K562 (cell line): ENCODE results near the gene GPR153. TPM values are rescaled to one million over a fixed set of nuclear protein-coding genes. Genes with fewer than 3 reads are reported as not detected.

Experiments
- CC2D1A ChIP-seq: fragments of 450-650 bp; IDR thresholded peaks from 2 replicates; pipeline ENCODE4 v1.6.1; 2017; ENCODE audit warnings: mild to moderate bottlenecking
- MIER1 ChIP-seq: fragments of 450-650 bp; IDR thresholded peaks from 2 replicates; pipeline ENCODE4 v1.6.1; 2016; ENCODE audit warnings: antibody characterized with exemption, mild to moderate bottlenecking, low read depth
- MTF1 ChIP-seq: fragments of 250-450 bp; sonication (Bioruptor Pico); IDR thresholded peaks from 2 replicates; pipeline ENCODE4 v1.9.0; 2021; ENCODE audit warnings: moderate library complexity, mild to moderate bottlenecking, inconsistent platforms, borderline replicate concordance
- NCOA4 ChIP-seq: fragments of 450-650 bp; IDR thresholded peaks from 2 replicates; pipeline ENCODE4 v1.6.1; 2018; ENCODE audit warnings: mild to moderate bottlenecking; ENCODE audit not compliant: partially characterized antibody
- NUFIP1 ChIP-seq: fragments of 450-650 bp; IDR thresholded peaks from 2 replicates; pipeline ENCODE4 v1.6.1; 2018; ENCODE audit not compliant: partially characterized antibody
- PCBP1 ChIP-seq: fragments of 200-400 bp; formaldehyde crosslinking; IDR thresholded peaks from 2 replicates; pipeline ENCODE4 v1.6.1; 2018; ENCODE audit warnings: mild to moderate bottlenecking, low read depth, low read length; ENCODE audit not compliant: poor library complexity, severe bottlenecking
- PHTF2 ChIP-seq: fragments of 250-450 bp; sonication (Bioruptor Pico); IDR thresholded peaks from 2 replicates; pipeline ENCODE4 v1.5.0; 2021; ENCODE audit warnings: mild to moderate bottlenecking
- RBM25 ChIP-seq: fragments of 200-400 bp; formaldehyde crosslinking; IDR thresholded peaks from 2 replicates; pipeline ENCODE4 v1.6.1; 2018; ENCODE audit warnings: low read length, low read depth, moderate library complexity; ENCODE audit not compliant: severe bottlenecking
- RBM39 ChIP-seq: fragments of 200-400 bp; formaldehyde crosslinking; optimal IDR thresholded peaks from 2 replicates; pipeline ENCODE3; 2018; ENCODE audit warnings: low read depth, low read length
- SLC30A9 ChIP-seq: fragments of 250-450 bp; sonication (Bioruptor Pico); IDR thresholded peaks from 2 replicates; pipeline ENCODE4 v1.8.0; 2022; ENCODE audit warnings: mild to moderate bottlenecking, moderate library complexity
- SMAD2 ChIP-seq: fragments of 150-350 bp; IDR thresholded peaks from 2 replicates; pipeline ENCODE4 v1.6.1; 2014; ENCODE audit warnings: low read depth, mild to moderate bottlenecking, low read length
- U2AF1 ChIP-seq: fragments of 200-400 bp; formaldehyde crosslinking; optimal IDR thresholded peaks from 2 replicates; pipeline ENCODE3; 2017; ENCODE audit warnings: mild to moderate bottlenecking, low read depth, low read length, moderate library complexity
- ZNF444 ChIP-seq: fragments of 250-450 bp; sonication (Bioruptor Pico); IDR thresholded peaks from 2 replicates; pipeline ENCODE4 v1.4.0; 2020; ENCODE audit warnings: mild to moderate bottlenecking, moderate library complexity
- ZNF699 ChIP-seq: fragments of 250-450 bp; sonication (Bioruptor Pico); IDR thresholded peaks from 2 replicates; pipeline ENCODE4 v1.8.0; 2021; ENCODE audit warnings: mild to moderate bottlenecking, moderate library complexity; ENCODE audit not compliant: insufficient replicate concordance
- ZNF79 ChIP-seq: fragments of 250-450 bp; sonication (Bioruptor Pico); IDR thresholded peaks from 2 replicates; pipeline ENCODE4 v1.4.0; 2020; ENCODE audit warnings: low read depth, mild to moderate bottlenecking, moderate library complexity
- polyA plus RNA-seq, 8 experiments: library from polyadenylated mRNA; depleted of rRNA in 4 of 8; stranded (reverse) in 5 of 8; unstranded in 3 of 8; fragments of >200 nt; fragmentation: Nextera tagmentation in 2 of 8; fragmentation: Illumina TruSeq in 1 of 8; extraction: Ambion mirVana in 2 of 8; extraction: Trizol in 1 of 8; gene quantifications; 2 replicates each; pipeline versions ENCODE4 v1.2.1 to v1.2.3, GENCODE V29; 2011 to 2014; ENCODE audit warnings: inconsistent platforms in 1 of 8, missing spikeins in 1 of 8
- total RNA-seq, 7 experiments: library from RNA; depleted of rRNA in 6 of 7; stranded (reverse); fragments of >200 nt in 6 of 7; fragmentation: Illumina TruSeq in 2 of 7; extraction: Trizol in 2 of 7; gene quantifications; 2 replicates each; pipeline versions ENCODE4 v1.2.1 to v1.2.3, GENCODE V29; 2011 to 2021; ENCODE audit warnings: low replicate concordance in 1 of 7
- TF ChIP-seq, protein P1 (sequence below): fragments of 450-650 bp; IDR thresholded peaks from 2 replicates; pipeline ENCODE4 v1.6.1; 2018; ENCODE audit not compliant: partially characterized antibody
- TF ChIP-seq, protein P2 (sequence below): sonication (generic); formaldehyde crosslinking; IDR thresholded peaks from 2 replicates; pipeline ENCODE4 v1.8.0; 2022; ENCODE audit warnings: mild to moderate bottlenecking, low read depth, missing genetic modification reagents
- TF ChIP-seq, protein P3 (sequence below): sonication (generic); formaldehyde crosslinking; IDR thresholded peaks from 2 replicates; pipeline ENCODE4 v1.5.0; 2020; ENCODE audit warnings: missing genetic modification reagents
- TF ChIP-seq, protein P4 (sequence below): fragments of 250-450 bp; sonication (Bioruptor Pico); IDR thresholded peaks from 2 replicates; pipeline ENCODE4 v1.8.0; 2021; ENCODE audit warnings: borderline replicate concordance, mild to moderate bottlenecking, moderate library complexity; ENCODE audit not compliant: poor library complexity, severe bottlenecking
- TF ChIP-seq, protein P5 (sequence below): sonication (generic); formaldehyde crosslinking; IDR thresholded peaks from 2 replicates; pipeline ENCODE4 v1.8.0; 2022; ENCODE audit warnings: missing genetic modification reagents, mild to moderate bottlenecking, moderate library complexity, borderline replicate concordance

Gene GPR153
- total and polyA plus RNA-seq, 9 of the 15 experiments (the other 6 are each of a cell fraction or from before 2014, with no cell fraction given): 0.01 to 1.5 (median 0.51) TPM

DNA sequence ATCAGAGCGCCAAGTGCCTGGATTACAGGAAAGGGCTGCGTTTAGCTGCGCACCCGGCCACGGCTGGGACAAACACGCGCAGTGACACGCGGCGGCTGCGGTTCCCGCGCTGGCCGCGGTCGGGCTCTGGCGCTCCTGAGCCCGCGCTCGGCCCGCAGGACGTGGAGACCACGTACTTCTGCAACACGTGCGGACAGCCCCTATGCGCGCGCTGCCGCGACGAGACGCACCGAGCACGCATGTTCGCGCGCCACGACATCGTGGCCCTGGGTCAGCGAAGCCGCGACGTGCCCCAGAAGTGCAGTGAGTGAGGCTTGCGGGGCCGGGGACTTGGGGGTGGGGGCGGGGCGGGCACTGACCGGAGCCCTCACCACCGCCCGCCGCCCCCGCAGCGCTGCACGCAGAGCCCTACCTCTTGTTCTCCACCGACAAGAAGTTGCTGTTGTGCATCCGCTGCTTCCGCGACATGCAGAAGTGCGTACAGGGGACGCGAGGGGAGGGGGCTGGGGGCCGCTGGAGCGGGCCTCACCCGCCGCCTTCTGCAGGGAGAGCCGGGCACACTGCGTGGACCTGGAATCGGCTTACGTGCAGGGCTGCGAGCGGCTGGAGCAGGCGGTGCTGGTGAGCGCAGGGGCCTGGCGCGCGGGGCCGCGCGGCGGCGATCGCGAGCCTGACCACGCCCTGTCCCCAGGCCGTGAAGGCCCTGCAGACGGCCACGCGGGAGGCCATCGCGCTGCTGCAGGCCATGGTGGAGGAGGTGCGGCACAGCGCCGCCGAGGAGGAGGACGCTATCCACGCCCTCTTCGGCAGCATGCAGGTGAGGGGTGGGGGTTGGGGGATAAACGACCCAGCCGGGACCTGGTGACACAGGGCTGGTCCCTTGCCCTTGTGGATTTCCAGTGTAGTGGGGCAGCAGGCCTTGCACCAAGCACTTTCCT lies 51.9 kb downstream of the GPR153 start (continued):
- TF ChIP-seq, protein P1, sequence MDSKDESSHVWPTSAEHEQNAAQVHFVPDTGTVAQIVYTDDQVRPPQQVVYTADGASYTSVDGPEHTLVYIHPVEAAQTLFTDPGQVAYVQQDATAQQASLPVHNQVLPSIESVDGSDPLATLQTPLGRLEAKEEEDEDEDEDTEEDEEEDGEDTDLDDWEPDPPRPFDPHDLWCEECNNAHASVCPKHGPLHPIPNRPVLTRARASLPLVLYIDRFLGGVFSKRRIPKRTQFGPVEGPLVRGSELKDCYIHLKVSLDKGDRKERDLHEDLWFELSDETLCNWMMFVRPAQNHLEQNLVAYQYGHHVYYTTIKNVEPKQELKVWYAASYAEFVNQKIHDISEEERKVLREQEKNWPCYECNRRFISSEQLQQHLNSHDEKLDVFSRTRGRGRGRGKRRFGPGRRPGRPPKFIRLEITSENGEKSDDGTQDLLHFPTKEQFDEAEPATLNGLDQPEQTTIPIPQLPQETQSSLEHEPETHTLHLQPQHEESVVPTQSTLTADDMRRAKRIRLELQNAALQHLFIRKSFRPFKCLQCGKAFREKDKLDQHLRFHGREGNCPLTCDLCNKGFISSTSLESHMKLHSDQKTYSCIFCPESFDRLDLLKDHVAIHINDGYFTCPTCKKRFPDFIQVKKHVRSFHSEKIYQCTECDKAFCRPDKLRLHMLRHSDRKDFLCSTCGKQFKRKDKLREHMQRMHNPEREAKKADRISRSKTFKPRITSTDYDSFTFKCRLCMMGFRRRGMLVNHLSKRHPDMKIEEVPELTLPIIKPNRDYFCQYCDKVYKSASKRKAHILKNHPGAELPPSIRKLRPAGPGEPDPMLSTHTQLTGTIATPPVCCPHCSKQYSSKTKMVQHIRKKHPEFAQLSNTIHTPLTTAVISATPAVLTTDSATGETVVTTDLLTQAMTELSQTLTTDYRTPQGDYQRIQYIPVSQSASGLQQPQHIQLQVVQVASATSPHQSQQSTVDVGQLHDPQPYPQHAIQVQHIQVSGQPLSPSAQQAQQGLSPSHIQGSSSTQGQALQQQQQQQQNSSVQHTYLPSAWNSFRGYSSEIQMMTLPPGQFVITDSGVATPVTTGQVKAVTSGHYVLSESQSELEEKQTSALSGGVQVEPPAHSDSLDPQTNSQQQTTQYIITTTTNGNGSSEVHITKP: no peak
- TF ChIP-seq, protein P2, sequence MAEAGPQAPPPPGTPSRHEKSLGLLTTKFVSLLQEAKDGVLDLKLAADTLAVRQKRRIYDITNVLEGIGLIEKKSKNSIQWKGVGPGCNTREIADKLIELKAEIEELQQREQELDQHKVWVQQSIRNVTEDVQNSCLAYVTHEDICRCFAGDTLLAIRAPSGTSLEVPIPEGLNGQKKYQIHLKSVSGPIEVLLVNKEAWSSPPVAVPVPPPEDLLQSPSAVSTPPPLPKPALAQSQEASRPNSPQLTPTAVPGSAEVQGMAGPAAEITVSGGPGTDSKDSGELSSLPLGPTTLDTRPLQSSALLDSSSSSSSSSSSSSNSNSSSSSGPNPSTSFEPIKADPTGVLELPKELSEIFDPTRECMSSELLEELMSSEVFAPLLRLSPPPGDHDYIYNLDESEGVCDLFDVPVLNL (CRISPR knock-in tag): peak; percentile 85
- TF ChIP-seq PHTF2 (CRISPR knock-in tag): no peak
- TF ChIP-seq RBM25: no peak
- TF ChIP-seq, protein P3, sequence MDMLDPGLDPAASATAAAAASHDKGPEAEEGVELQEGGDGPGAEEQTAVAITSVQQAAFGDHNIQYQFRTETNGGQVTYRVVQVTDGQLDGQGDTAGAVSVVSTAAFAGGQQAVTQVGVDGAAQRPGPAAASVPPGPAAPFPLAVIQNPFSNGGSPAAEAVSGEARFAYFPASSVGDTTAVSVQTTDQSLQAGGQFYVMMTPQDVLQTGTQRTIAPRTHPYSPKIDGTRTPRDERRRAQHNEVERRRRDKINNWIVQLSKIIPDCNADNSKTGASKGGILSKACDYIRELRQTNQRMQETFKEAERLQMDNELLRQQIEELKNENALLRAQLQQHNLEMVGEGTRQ (CRISPR knock-in tag): peak; percentile 44; the same call in 1 of the 2 replicates
- no peak for TF ChIP-seq ZNF699 (CRISPR knock-in tag)
- no peak for TF ChIP-seq SLC30A9
- TF ChIP-seq NCOA4: no peak
- TF ChIP-seq ZNF444: no peak
- no peak for TF ChIP-seq MIER1
- no peak for TF ChIP-seq ZNF79 (CRISPR knock-in tag)
- no peak for TF ChIP-seq NUFIP1
- TF ChIP-seq, protein P4, sequence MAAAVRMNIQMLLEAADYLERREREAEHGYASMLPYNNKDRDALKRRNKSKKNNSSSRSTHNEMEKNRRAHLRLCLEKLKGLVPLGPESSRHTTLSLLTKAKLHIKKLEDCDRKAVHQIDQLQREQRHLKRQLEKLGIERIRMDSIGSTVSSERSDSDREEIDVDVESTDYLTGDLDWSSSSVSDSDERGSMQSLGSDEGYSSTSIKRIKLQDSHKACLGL (CRISPR knock-in tag): no peak
- TF ChIP-seq SMAD2: no peak
- no peak for TF ChIP-seq CC2D1A
- TF ChIP-seq PCBP1: peak; percentile 51
- TF ChIP-seq, protein P5, sequence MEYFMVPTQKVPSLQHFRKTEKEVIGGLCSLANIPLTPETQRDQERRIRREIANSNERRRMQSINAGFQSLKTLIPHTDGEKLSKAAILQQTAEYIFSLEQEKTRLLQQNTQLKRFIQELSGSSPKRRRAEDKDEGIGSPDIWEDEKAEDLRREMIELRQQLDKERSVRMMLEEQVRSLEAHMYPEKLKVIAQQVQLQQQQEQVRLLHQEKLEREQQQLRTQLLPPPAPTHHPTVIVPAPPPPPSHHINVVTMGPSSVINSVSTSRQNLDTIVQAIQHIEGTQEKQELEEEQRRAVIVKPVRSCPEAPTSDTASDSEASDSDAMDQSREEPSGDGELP (CRISPR knock-in tag): peak; percentile 41; the same call in 1 of the 2 replicates
- TF ChIP-seq RBM39: no peak
- TF ChIP-seq MTF1: no peak
- peak; percentile 18 for TF ChIP-seq U2AF1
